GM20000 (cell line): ENCODE results near the gene ACSS3.
"Not testable (repeated sequence)": the region's sequence is repeated elsewhere in the genome, so short reads cannot be mapped to it uniquely, and the experiment has no call there.

Experiments used
- DNase-seq: peaks from one replicate; pipeline ENCODE4 v3.0.0; 2012; ENCODE audit warnings: low spot score
- CTCF ChIP-seq: IDR thresholded peaks from 2 replicates; pipeline ENCODE4 v1.5.1; 2012; ENCODE audit warnings: mild to moderate bottlenecking, control low read depth; ENCODE audit errors: extremely low read depth, missing control alignments

Gene ACSS3

GRCh38 chr12:81095501-81096232 lies 17.8 kb downstream of the ACSS3 start:
- DNase-seq = no peak
- no peak for TF ChIP-seq CTCF

- no peak for TF ChIP-seq CTCF
- no peak for DNase-seq
Observed at GRCh38 chr12:81105687-81106086, 27.8 kb downstream of the ACSS3 start.

GRCh38 chr12:81114226-81114625 lies 36.3 kb downstream of the ACSS3 start:
- no peak for TF ChIP-seq CTCF

GRCh38 chr12:81119069-81119468 lies 41.2 kb downstream of the ACSS3 start:
- not testable (repeated sequence) for DNase-seq

More at GRCh38 chr12:81114226-81114625, 36.3 kb downstream of the ACSS3 start:
- no peak for DNase-seq

GRCh38 chr12:81120961-81121360 lies 43.1 kb downstream of the ACSS3 start:
- no peak for TF ChIP-seq CTCF
- no peak for DNase-seq

GRCh38 chr12:81123611-81124010 lies 45.7 kb downstream of the ACSS3 start:
- DNase-seq = no peak
- no peak for TF ChIP-seq CTCF

GRCh38 chr12:81125691-81126090 lies 47.8 kb downstream of the ACSS3 start:
- TF ChIP-seq CTCF = no peak

GRCh38 chr12:81128930-81129554 lies 51.2 kb downstream of the ACSS3 start:
- DNase-seq = peak; percentile 31

More at GRCh38 chr12:81125691-81126090, 47.8 kb downstream of the ACSS3 start:
- no peak for DNase-seq

More at GRCh38 chr12:81128930-81129554, 51.2 kb downstream of the ACSS3 start:
- peak; percentile 80 for TF ChIP-seq CTCF
